DMS53 treated with DMSO at 0.1 percent for 48 hours (cell line): ENCODE results near the gene ARID3B.
A peak's percentile ranks its signal among the peaks of the same experiment; 100 is the strongest.
"Not testable (repeated sequence)": the region's sequence is repeated elsewhere in the genome, so short reads cannot be mapped to it uniquely, and the experiment has no call there.

Experiments used
- DNase-seq: peaks from one replicate; lab custom pipeline; 2025; ENCODE audit not compliant: unreplicated experiment; lab: John Stamatoyannopoulos, UW

The ARID3B gene

GRCh38 chr15:74540761-74541493, at the start of gene ARID3B:
ARID3B (plus strand) TSS chr15:74541220; CDS start chr15:74543937, 2,717 bp downstream.
- peak; percentile 87 for DNase-seq

GRCh38 chr15:74496648-74497047, 44.4 kb upstream of the ARID3B start:
- no peak for DNase-seq

GRCh38 chr15:74497584-74497983, 43.4 kb upstream of the ARID3B start:
- peak; percentile 84 for DNase-seq

- DNase-seq = no peak
Observed at GRCh38 chr15:74499366-74499765, 41.7 kb upstream of the ARID3B start.

- no peak for DNase-seq
Observed at GRCh38 chr15:74500401-74500800, 40.6 kb upstream of the ARID3B start.

- DNase-seq = no peak
Observed at GRCh38 chr15:74502301-74502700, 38.7 kb upstream of the ARID3B start.

DNA sequence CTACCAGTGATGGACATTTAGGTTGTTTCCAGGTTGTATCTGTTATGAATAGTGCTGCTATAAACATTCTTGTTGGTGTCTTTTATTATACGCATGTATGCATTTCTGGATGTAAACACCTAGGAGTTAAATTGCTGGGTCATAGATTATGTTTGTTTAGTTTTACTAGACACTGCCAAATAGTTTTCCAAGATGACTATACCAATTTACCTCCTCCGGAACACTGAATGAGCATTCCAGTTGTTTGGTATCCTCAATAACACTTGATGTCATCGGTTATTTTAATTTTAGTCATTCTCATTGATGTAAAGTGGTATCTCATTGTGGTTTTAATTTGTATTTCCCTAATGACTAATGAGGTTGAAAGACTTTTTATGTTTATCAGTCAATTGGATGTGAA, 36.6 kb upstream of the ARID3B start:
- DNase-seq = no peak

DNA sequence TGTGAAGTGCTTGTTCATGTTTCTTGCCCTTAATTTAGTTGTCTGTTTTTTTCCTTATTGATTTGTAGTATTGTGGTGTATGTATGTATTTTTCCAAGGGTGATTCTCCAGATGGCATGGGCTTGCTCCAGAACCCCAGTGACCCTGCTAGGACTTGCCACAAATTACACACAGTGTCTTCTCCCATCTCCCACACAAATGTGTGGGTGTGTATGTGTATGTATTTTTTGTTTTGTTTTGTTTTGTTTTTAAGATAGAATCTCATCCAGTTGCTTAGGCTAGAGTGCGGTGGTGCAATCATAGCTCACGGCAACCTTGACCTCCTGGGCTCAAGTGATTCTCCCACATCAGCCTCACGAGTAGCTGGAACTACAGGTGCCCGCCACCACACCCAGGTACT, 36.2 kb upstream of the ARID3B start:
- no peak for DNase-seq

DNA sequence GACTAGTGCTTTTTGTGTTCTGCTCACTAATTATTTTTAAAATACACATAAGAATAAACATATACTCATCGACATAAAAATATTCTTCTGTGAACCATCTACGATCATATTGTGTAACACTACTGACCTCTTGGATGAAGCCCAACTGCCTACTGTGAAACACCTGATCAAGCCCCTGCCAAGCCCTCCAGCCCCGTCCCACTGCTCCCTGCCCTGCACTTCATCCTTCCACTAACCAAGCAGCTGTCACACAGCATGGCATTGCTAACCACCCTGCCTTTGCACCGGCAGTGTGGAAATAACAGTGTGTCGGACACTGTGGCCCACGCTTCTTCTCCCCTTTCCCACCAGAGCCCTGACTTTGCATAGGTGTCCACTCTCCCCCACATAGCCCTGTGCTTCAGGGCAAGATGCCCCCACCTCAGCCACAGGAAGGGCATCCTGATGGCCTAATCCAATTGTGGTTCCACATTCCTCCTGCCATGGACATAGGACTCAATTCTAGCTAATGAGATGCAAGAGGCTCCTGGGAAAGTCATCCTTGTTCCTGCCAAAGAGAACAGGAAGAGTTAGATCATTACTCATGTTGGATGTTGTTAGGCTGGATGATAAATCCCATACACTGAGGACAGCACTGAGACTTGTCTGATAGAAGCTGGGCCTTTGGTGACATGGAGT, 35.0 kb upstream of the ARID3B start:
- DNase-seq = no peak

GRCh38 chr15:74506515-74506840, 34.5 kb upstream of the ARID3B start:
- no peak for DNase-seq

DNA sequence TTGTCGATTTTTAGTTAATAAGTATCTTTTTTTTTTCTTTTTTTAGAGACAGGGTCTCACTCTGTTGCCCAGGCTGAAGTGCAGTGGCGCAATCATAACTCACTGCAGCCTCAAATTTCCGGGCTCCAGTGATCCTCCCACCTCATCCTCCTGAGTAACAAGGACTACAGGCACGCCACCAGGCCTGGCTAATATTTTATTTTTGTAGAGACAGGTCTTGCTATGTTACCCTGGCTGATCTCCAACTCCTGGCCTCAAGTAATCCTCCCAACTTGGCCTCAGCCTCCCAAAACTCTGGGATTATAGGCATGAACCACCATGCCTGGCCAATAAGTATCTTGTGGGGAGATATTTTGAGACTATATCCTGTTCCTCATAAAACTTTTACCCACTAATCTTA, 29.4 kb upstream of the ARID3B start:
- no peak for DNase-seq

DNA sequence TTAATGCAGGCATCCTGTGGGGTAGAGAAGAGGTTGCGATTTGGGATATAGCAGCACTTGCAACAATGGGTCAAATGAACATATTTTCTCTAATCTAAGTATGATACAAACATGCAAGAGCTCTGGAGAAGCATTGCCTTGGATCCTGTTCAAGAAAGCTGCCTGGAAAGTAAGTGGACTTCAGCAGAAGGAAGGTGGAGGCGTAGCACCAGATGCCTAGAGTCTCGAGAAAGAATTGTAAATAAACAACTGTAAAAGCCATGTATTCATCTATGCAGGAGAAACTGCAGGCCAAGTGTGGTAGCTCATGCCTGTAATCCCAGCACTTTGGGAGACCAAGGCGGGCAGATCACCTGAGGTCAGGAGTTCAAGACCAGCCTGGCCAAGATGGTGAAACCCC, 27.0 kb upstream of the ARID3B start:
- DNase-seq = not testable (repeated sequence)

DNA sequence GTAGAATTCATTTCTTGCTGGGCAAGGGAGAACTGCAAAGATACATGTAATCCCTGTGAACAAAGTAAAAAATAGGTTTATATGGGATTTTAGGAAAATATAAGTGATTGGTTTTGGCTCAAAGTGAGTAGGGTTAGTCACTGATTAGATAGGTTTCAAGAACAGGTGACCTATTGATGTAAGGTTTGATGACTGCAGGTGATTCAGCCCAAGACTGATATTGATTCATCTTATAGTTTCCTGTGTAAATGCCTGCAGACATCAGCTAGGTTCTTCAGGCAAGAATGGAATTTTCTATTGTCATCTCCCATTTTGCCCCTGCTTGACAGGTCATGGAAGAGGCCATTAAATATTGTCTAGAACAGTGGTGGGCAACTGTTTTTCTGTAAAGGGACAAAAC, 23.9 kb upstream of the ARID3B start:
- DNase-seq = no peak

- no peak for DNase-seq
Observed at GRCh38 chr15:74519311-74519710, 21.7 kb upstream of the ARID3B start.

GRCh38 chr15:74520407-74520806, 20.6 kb upstream of the ARID3B start:
- no peak for DNase-seq

GRCh38 chr15:74523982-74524381, 17.0 kb upstream of the ARID3B start:
- DNase-seq = no peak

DNA sequence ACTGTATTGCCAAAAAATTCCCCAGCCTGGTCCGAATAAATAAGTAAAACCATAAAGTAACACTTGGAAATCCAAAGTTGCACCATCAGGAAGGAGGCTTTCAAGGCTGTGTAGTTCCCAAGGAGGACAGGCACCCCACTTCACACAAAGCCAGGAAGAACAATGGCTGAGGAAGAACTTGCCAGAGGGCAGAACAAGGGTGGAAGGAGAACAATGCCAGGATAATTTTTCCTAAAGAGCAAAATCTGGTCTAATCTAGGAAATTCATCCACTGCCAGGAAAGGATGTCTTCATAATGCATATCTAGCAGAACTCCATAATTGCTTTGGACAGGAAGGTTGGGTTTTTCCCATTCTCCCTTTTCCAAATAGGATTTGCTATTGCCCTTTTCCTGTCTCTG, 15.7 kb upstream of the ARID3B start:
- no peak for DNase-seq

- peak; percentile 5 for DNase-seq
Observed at GRCh38 chr15:74525945-74526344, 15.1 kb upstream of the ARID3B start.

- DNase-seq = no peak
Observed at GRCh38 chr15:74528876-74529275, 12.1 kb upstream of the ARID3B start.

DNA sequence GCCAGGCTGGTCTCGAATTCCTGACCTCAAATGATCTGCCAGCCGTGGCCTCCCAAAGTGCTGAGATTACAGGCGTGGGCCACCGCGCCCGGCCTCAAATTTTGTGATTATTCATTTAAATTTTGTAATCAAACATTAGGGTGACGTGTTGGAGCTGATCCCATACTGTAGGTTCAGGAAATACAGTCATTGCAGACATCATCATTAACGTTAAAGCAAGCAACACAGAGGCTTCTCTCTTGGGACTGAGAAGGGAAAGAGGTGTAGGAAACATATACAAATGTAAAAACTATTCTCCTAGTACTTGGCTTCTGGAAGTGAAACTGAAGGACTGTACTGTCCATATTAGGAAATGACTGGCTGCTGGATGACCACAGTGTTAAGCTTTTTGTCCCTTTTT, 11.1 kb upstream of the ARID3B start:
- DNase-seq = no peak

DNA sequence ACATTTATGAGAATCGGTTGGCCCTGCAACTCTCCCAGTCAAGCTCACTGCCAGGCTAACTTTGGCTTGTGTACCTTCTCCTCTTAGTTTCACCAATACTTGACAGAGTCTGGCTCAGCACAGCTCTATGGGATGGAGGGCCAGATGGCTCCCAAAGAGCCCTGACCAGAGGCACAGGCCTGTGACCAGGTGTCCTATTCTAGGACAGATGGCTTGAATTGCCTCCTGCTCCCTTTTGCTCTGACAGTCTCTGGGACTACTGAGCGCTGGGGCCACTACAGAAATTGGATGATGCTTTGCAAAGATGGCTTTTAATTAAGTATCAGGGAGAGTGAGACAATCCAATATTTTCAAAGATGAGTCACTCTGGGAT, 10.3 kb upstream of the ARID3B start:
- no peak for DNase-seq

DNA sequence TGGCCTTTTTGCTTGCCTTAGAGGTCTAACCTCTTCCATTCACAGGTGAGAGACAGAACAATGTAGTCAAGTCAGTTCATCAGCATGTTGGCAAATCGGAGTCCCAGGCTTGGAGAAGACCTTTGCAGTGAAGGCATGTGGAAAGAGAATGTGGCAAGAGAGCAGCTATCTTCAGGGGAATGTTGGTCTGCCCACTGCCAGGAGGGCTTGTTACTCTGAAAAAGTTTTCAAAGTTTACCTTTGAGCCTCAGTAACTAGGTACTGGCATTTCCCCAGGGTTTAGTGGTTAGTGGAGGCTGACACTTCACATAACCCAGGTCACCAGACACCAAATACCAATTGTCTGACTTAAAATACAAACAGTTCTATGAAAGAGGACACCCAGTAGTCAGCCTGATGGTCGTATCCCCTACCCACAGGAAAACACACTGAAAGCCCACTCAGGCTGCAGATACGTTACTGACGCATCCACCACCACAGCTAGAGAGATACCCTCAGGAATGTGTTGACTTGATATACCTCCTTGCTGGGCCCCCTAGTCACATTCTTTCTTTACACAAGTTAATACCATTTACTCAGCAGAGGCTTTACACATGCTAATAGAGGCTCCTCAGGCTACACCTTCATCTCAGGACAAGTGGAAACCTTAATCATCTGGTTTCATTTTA, 9.7 kb upstream of the ARID3B start:
- no peak for DNase-seq
